ENCODE measurements around the gene GOSR2. TPM values are rescaled to one million over a fixed set of nuclear protein-coding genes. Genes with fewer than 3 reads are reported as not detected.

GOSR2 gene
- total and polyA plus RNA-seq, 9 of the 15 experiments (the other 6 are each of a cell fraction or from before 2014, with no cell fraction given), result 32.7 to 96.3 (median 48.9) TPM

DNA sequence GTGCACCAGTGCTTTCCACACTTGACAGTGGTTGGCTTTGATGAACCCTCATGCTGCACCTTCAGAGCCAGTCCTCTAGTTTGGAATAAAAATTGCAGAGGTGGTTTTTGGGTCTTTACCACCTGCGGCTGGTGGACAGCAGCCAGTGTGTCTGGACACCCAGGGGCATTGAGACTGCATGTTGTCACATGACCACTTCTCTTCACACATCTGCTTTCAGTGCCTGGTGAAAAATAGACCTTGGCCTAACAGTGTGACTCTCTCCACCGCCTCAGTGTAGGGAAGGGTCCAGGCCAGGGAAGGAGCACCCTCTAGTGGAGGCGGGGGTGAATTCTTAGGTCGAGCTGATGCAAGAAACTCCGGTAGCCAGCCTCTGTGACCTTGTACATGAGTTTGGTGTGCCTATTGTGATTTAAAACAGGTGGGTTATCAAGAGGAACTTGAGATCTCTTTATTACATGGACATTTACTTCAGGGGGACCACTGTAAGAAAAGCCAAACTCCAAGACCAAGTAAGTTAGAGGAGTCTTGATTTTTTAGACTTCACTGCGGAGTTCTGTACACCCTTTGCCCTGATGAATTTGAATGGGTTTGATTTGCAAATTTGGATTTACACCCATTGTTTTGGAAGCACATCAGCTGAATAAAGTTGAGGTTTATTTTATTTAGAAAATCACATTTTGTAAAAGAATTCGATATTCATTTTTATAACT is 17.9 kb downstream of the GOSR2 start:
- peaks cover 51% of the 10 kb centered on the region for H3K36me3 ChIP-seq (ENCODE audit: control insufficient read depth, insufficient read depth, low read length)
- no peak overlapping the region for H3K4me2 ChIP-seq (ENCODE audit: insufficient read depth, low read length)
- ChIA-PET CTCF (ENCODE audit: low intra/inter-chr PET ratio) (interaction anchor here (1.1 to 2.6 kb wide), 4 partner anchors 59 to 675 kb away, joined by 3 to 11 read pairs (median 6); no protein-coding TSS in a partner anchor), POLR2A (interaction anchor here (0.6 to 2.4 kb wide), 4 partner anchors 9 to 50 kb away, joined by 3 to 9 read pairs (median 4); partner anchors contain the start of gene GOSR2)
- WGBS (ENCODE audit: insufficient coverage, low coverage, missing lambda C conversion rate), result 37% methylated on average over 7 of the region's 7 CpGs
- peaks cover 29% of the 10 kb centered on the region for H4K20me1 ChIP-seq (replicated peaks; ENCODE audit: control insufficient read depth, insufficient read depth, low read length)
- DNase-seq (ENCODE audit: extremely low read depth in 1 of 4, low spot score in 3 of 4), result peak; percentile 82 to 90 (median 83)
- no peak overlapping the region for H3K4me3 ChIP-seq
- intact Hi-C loops (cut with micrococcal nuclease), result loop anchor here (1.0 to 5.0 kb wide), 3 partner anchors 39 to 376 kb away; no protein-coding TSS in a partner anchor
- no peaks in the 10 kb centered on the region for H3K9me1 ChIP-seq (ENCODE audit: control insufficient read depth, insufficient read depth, low read length)
- H3K27ac ChIP-seq (ENCODE audit: extremely low read depth, low read depth, low read length), result no peak overlapping the region
- in situ Hi-C loops (cut with MboI), result no loop called here
- no peak overlapping the region for H2AFZ ChIP-seq (ENCODE audit: low read depth, low read length)
- no peaks in the 10 kb centered on the region for H3K9me3 ChIP-seq (replicated peaks; ENCODE audit: control insufficient read depth, insufficient read depth, low read depth, low read length)
- BruUV-seq (replicated peaks), result no TSS peak
- no peaks in the 10 kb centered on the region for H3K27me3 ChIP-seq (ENCODE audit: control insufficient read depth in 2 of 2, insufficient read depth in 2 of 2, low read length in 2 of 2)
- H3K4me1 ChIP-seq (replicated peaks in 1 of 2; ENCODE audit: control insufficient read depth in 2 of 2, insufficient read depth in 2 of 2, low read length in 2 of 2), result peaks cover 18% of the 10 kb centered on the region in 2 experiments
- ATAC-seq, result peak; percentile 87
- peak; percentile 96 for FAIRE-seq
- 0 out of 3 replicates have a peak, but pooled peaks cover 3% of the 10 kb centered on the region for H3K79me2 ChIP-seq (ENCODE audit: control insufficient read depth, insufficient read depth, low read length)
- H3K9ac ChIP-seq (ENCODE audit: insufficient read depth in 1 of 2, low read depth in 2 of 2, low read length in 2 of 2), result no peak overlapping the region
- TF ChIP-seq L3MBTL2 (IDR thresholded peaks at IDR 0.05) (peak; percentile 79), NCOA4 (IDR thresholded peaks at IDR 0.05; ENCODE audit: partially characterized antibody) (no peak), MAFG (tag; conservative IDR thresholded peaks at IDR 0.05) (no peak), TBP (optimal IDR thresholded peaks at IDR 0.05; ENCODE audit: low read depth, low read length) (no peak), CBFA2T2 (conservative IDR thresholded peaks at IDR 0.05) (0 out of 2 replicates have a peak, but pooled peaks have one; percentile 5), FOSL1 (tag; conservative IDR thresholded peaks at IDR 0.05) (no peak), WHSC1 (IDR thresholded peaks at IDR 0.05; ENCODE audit: low read length) (no peak)
- TF ChIP-seq, protein P1, sequence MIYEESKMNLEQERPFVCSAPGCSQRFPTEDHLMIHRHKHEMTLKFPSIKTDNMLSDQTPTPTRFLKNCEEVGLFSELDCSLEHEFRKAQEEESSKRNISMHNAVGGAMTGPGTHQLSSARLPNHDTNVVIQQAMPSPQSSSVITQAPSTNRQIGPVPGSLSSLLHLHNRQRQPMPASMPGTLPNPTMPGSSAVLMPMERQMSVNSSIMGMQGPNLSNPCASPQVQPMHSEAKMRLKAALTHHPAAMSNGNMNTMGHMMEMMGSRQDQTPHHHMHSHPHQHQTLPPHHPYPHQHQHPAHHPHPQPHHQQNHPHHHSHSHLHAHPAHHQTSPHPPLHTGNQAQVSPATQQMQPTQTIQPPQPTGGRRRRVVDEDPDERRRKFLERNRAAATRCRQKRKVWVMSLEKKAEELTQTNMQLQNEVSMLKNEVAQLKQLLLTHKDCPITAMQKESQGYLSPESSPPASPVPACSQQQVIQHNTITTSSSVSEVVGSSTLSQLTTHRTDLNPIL (CRISPR knock-in tag; IDR thresholded peaks at IDR 0.05), result no peak
- TF ChIP-seq, protein P2, sequence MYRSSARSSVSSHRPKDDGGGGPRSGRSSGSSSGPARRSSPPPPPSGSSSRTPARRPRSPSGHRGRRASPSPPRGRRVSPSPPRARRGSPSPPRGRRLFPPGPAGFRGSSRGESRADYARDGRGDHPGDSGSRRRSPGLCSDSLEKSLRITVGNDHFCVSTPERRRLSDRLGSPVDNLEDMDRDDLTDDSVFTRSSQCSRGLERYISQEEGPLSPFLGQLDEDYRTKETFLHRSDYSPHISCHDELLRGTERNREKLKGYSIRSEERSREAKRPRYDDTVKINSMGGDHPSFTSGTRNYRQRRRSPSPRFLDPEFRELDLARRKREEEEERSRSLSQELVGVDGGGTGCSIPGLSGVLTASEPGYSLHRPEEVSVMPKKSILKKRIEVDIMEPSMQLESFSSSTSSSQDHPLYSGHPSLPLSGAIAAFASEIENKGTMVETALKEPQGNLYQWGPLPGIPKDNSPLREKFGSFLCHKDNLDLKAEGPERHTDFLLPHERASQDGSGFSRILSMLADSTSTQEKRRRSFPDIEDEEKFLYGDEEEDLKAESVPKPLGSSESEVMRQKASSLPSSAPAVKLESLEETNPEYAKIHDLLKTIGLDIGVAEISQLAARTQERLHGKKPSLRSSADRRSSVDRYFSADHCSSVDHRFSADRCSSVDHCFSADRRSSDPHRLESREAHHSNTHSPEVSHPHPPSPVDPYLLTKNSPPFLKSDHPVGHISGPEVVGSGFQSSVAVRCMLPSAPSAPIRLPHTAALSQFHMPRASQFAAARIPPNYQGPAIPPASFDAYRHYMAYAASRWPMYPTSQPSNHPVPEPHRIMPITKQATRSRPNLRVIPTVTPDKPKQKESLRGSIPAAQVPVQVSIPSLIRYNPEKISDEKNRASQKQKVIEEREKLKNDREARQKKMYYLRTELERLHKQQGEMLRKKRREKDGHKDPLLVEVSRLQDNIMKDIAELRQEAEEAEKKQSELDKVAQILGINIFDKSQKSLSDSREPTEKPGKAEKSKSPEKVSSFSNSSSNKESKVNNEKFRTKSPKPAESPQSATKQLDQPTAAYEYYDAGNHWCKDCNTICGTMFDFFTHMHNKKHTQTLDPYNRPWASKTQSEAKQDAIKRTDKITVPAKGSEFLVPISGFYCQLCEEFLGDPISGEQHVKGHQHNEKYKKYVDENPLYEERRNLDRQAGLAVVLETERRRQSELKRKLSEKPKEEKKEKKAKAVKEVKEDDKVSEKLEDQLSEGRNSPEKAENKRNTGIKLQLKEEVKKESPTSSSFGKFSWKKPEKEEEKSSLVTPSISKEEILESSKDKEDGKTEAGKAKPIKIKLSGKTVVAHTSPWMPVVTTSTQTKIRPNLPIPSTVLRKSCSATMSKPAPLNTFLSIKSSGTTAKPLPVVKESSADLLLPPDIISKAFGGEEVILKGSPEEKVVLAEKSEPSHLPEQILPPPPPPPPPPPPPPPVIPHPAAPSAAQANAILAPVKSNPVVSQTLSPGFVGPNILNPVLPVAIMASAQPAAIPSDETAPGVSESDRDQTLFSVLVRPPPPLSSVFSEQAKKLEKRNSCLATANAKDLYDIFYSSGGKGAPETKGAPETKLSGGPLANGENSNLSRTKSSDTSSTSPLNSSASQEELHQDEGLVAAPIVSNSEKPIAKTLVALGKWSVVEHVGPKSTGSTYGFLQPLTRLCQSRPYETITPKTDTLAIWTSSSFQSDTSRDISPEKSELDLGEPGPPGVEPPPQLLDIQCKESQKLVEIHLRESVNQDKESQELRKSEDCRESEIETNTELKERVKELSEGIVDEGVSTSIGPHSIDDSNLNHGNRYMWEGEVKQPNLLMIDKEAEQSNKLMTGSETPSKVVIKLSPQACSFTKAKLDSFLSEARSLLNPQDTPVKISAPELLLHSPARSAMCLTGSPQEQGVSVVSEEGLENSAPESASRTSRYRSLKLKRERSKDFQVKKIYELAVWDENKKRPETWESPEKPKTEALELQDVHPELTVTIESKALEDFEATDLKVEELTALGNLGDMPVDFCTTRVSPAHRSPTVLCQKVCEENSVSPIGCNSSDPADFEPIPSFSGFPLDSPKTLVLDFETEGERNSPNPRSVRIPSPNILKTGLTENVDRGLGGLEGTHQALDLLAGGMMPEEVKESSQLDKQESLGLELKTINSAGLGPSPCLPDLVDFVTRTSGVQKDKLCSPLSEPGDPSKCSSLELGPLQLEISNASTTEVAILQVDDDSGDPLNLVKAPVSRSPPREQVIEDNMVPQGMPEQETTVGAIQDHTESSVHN (IDR thresholded peaks at IDR 0.05; ENCODE audit: borderline replicate concordance in 1 of 2, low read depth in 1 of 2), result no peak
- TF ChIP-seq, protein P3, sequence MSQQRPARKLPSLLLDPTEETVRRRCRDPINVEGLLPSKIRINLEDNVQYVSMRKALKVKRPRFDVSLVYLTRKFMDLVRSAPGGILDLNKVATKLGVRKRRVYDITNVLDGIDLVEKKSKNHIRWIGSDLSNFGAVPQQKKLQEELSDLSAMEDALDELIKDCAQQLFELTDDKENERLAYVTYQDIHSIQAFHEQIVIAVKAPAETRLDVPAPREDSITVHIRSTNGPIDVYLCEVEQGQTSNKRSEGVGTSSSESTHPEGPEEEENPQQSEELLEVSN (IDR thresholded peaks at IDR 0.05; ENCODE audit: borderline replicate concordance in 1 of 2, extremely low read depth in 1 of 2, insufficient read depth in 1 of 2, insufficient read length in 1 of 2, low read depth in 1 of 2, low read length in 1 of 2, poor library complexity in 1 of 2, severe bottlenecking in 1 of 2), result no peak
